GM21576 (cell line): ENCODE data around the gene INHA.

Experiments used
- ATAC-seq: cut with Tn5 transposase; IDR thresholded peaks from one replicate; pipeline ENCODE4 v1.9.1; 2021; ENCODE audit warnings: mild to moderate bottlenecking, moderate library complexity; ENCODE audit not compliant: unreplicated experiment

Gene INHA

DNA sequence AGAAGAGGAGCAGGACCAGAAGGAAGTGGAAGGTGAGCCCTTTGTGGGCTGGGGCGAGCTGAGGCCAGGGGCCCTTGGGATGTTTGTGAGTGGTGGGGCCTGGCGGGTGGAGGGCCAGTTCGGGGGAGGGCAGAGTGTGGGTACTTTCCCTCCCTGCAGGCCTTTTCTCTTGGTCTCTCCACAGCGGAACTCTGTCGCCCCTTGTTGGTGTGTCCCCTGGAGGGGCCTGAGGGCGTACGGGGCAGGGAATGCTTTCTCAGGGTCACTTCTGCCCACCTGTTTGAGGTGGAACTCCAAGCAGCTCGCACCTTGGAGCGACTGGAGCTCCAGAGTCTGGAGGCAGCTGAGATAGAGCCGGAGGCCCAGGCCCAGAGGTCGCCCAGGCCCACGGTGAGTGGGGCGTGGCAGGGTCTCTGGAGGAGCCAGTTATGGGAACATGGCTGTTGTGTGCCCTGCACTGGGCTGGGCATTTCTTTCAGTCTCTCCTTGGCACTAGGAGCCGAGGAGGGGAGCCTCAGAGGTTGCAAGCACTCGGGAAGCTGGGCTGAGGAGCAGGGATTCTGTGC is 36.4 kb downstream of the INHA start:
- no peak for ATAC-seq

- ATAC-seq = no peak
These were observed 37.1 kb downstream of the INHA start for GRCh38 chr2:219609149-219609750.

- ATAC-seq = no peak
These were observed 39.2 kb downstream of the INHA start for GRCh38 chr2:219611306-219611705.

GRCh38 chr2:219611866-219612576 is 39.9 kb downstream of the INHA start:
- no peak for ATAC-seq

GRCh38 chr2:219612577-219613286 is 40.6 kb downstream of the INHA start:
- peak; percentile 45 for ATAC-seq

GRCh38 chr2:219613461-219614070 is 41.5 kb downstream of the INHA start:
- no peak for ATAC-seq

DNA sequence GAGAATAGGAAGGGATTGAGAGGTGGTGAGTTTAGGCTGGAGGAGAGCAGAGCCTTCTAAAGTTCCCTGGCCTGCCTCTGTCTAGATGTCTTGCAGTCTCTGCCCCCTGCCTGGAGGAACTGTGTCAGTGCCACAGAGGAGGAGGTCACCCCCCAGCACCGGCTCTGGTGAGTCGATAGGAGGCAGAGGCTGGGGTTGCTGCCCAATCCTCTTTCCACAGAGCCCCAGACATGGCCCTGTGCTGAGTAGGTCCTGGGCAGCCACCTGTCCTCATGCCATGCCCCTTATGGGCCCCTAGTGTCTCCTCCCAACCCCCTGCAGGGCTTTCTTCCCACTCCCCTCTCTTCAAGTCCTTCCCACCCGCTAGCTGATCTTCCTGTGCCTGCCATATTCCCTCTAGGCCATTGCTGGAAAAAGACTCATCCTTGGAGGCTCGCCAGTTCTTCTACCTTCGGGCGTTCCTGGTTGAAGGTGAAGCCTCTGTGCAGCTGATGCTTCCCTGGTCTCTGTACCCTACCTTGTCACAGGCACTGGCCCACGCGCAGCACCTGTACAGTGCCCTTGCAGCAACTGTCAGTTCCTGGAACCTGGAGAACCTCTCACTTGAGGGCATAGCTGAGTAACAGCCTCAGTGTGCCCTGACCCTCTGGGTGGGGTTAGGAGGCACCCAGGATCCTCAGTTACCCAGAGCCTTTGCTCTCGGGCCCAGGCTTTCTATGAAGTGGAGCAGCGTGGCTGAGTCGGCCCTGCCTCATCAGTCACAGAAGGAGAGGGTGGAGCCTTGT is 42.2 kb downstream of the INHA start:
- no peak for ATAC-seq

DNA sequence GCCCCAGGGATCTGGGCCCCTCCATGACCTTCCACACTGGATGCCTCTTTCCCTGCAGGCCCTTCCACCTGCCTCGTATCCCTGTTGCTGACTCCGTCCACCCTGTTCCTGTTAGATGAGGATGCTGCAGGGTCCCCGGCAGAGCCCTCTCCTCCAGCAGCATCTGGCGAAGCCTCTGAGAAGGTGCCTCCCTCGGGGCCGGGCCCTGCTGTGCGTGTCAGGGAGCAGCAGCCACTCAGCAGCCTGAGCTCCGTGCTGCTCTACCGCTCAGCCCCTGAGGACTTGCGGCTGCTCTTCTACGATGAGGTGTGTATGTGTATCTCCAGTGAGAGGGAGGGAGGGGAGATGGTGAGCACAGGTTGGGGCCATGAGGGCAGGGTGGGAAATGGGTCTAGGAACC is 42.9 kb downstream of the INHA start:
- ATAC-seq = no peak

DNA sequence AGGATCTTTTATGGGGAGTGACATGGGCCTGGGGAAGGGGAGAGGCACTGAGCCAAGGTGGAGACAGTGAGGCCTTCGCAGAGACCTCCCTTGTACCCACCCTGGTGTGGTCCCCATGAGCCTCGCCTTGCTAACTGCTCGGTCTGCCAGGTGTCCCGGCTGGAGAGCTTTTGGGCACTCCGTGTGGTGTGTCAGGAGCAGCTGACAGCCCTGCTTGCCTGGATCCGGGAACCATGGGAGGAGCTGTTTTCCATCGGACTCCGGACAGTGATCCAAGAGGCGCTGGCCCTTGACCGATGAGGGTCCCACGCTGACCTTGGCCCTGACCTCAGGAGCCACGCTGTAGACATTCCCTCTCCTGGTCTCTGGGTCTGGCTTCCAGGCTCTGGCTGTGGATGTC is 43.8 kb downstream of the INHA start:
- ATAC-seq = no peak

GRCh38 chr2:219616550-219616949 is 44.4 kb downstream of the INHA start:
- no peak for ATAC-seq

DNA sequence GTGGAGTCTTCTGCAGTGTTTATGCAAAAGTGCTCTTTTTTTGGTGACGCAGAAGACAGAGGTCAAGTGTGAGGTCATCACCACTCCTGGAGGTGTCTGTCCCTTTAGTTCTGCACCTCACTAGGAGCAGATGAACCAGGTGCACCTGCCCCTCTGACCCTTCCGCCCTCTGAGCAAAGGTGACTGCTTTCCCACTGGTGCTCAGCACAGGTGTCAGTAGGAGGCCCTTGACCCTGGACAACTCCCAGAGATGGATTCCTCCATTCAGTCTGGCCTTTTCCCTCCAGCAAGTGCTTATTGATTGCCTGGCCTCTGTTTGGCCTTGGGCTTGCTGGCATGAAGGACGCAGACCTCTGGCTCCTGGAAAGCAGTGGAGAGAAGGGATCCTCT is 46.6 kb downstream of the INHA start:
- no peak for ATAC-seq

- ATAC-seq = no peak
These were observed 47.1 kb downstream of the INHA start for GRCh38 chr2:219619235-219619634.

GRCh38 chr2:219620546-219620945 is 48.4 kb downstream of the INHA start:
- no peak for ATAC-seq

DNA sequence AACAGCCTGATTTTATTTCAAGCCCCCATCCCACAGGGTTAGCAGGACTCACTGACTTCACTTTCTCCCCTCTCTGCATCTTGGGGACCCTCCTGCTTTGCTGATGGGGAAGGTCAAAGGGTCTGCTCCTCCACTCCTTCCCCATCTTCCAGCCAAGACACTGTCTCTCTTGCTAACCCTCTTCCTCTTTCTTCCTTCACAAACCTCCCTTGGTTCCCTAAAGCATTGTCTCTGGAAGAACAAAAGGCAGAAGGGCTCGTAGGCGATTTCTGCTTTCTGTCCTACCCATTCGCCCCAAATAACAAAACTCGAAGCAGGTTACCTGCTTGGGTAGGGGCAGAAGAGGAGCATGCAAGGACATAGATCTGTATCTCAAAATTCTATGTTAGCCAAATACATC is 49.8 kb downstream of the INHA start:
- ATAC-seq = no peak

DNA sequence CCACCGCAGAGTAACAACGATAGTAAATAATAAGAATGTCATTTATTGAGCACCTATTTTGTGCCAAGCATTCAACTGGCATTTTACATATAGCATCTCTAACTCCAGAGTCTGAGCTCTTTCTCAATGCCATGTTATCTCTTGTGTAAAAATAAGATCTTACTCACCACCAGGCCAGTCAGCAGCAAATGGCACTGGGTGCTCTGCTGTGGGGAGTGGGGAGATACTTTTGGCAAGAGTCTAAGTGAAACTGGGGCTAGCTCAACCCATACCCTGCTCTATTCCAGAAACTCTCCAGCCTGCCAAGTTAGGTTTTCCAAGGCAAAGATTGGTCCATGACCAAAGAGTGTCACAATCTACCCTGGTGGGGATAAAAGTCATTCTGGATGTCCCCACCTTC is 50.4 kb downstream of the INHA start:
- ATAC-seq = no peak

DNA sequence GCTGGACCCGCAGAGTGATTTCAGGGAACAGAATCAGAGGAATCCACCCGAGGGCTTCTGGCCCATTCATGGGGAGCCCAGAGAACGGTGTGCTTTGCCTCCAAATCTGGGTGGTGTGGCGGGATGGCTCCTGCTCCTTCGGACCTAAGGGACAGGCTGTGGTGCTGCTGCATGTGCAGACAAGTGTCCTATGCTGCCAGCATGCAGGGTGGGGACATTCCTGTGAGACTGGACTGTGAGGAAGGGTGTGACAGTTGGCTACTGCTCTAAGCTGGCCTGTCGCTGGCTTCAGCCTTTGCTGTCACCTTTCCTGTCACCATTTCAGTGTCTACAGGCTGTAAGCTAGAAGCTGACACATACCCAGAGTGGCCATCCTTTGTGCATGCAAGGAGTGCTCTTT is 52.5 kb downstream of the INHA start:
- ATAC-seq = no peak

DNA sequence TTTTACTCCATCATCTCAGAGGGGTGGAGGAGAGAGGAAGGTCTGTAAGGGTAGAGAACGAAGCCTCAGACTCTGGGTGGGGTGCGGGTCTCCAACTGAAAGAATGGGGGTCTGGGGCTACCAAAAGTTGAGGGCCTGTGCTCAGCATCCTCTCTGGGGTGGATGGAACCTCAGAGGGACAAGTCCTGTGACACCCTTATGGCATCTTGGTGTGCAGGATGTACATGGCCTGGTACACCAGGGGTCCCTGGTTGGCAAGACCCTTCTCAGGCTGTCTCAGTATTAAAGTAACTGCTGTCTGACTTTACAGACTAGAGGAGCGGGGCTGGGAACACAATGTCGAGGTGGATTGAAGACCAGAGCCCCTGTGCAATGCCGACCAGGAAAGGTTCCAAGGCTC is 53.1 kb downstream of the INHA start:
- ATAC-seq = no peak
